C4-2B (cell line): ENCODE data around the gene ALOX12.
"Not testable (repeated sequence)": the region's sequence is repeated elsewhere in the genome, so short reads cannot be mapped to it uniquely, and the experiment has no call there.

Experiments used
- H3K27ac ChIP-seq: fragments of 450-650 bp; 2 replicates; pipeline ENCODE4 v1.5.1; 2017
- CTCF ChIP-seq: fragments of 450-650 bp; conservative IDR thresholded peaks from 2 replicates; pipeline ENCODE4 v1.5.1; 2017; ENCODE audit warnings: mild to moderate bottlenecking
- ZFX ChIP-seq: fragments of 450-650 bp; IDR thresholded peaks from 2 replicates; pipeline ENCODE4 v1.6.1; 2017

Gene ALOX12

GRCh38 chr17:6970992-6971391 lies 24.9 kb upstream of the ALOX12 start:
- TF ChIP-seq ZFX = no peak
- no peak for TF ChIP-seq CTCF
- no peak overlapping the region for H3K27ac ChIP-seq

DNA sequence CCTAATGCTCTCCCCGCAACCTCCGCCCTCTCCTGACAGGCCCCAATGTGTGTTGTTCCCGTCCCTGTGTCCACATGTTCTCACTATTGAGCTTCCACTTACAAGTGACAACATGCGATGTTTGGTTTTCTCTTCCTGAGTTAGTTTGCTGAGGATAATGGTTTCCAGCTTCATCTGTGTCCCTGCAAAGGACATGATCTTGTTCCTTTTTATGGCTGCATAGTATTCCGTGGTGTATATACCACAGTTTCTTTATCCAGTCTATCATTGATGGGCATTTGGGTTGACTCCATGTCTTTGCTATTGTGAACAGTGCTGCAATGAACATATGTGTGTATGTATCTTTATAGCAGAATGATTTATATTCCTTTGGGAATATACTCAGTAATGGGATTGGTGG lies 16.4 kb upstream of the ALOX12 start:
- H3K27ac ChIP-seq = not testable (repeated sequence)

GRCh38 chr17:6981426-6981825 lies 14.4 kb upstream of the ALOX12 start:
- H3K27ac ChIP-seq = no peak overlapping the region
- TF ChIP-seq CTCF = no peak
- no peak for TF ChIP-seq ZFX

DNA sequence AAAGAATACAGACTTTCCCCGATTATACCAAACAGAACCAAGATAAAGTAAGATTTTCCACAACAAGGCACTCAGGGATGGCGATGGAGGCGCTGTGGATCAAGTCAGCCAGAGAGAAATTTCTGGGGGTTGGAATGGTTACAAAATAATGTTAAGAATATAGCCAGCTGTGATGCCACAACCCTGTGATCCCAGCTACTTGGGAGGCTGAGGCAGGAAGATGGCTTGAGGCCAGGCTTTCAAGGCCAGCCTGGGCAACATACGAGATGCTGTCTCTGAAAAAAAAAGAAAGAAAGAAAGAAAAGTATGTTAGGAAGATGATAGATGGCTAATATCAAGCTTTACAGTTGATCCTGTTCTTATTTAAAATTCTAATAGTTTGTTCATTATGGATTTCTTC lies 10.6 kb upstream of the ALOX12 start:
- no peak overlapping the region for H3K27ac ChIP-seq
- TF ChIP-seq ZFX = no peak
- no peak for TF ChIP-seq CTCF

GRCh38 chr17:6986676-6987075 lies 9.2 kb upstream of the ALOX12 start:
- TF ChIP-seq CTCF (no peak), ZFX (no peak)
- no peak overlapping the region for H3K27ac ChIP-seq

DNA sequence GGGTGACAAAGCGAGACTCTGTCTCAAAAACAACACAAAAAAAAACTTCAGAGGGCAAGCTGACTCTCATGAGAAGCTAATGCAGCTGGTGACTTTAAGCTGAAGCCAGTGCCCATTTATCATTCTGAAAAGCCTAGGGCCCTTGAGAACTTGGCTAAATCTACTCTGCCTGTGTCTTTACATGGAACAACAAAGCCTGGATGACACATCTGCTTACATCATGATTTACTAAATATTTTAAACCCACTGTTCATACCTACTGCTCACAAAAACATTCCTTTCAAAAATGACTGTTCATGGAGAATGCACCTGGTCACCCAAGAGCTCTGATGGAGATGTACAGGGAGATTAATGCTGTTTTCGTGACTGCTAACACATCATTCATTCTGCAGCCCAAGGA lies 6.1 kb upstream of the ALOX12 start:
- TF ChIP-seq CTCF (no peak), ZFX (no peak)
- H3K27ac ChIP-seq = no peak overlapping the region

GRCh38 chr17:6993613-6994056 lies 2.2 kb upstream of the ALOX12 start:
- H3K27ac ChIP-seq = not testable (repeated sequence)

GRCh38 chr17:6994118-6994598 lies 1.7 kb upstream of the ALOX12 start:
- TF ChIP-seq CTCF (no peak), ZFX (no peak)
- no peak overlapping the region for H3K27ac ChIP-seq
